ENCODE measurements around the gene AFG1L. TPM values are rescaled to one million over a fixed set of nuclear protein-coding genes. Genes with fewer than 3 reads are reported as not detected.

AFG1L gene
- total and polyA plus RNA-seq, 8 donors, result 1.2 to 4.7 (median 3.8) TPM

DNA sequence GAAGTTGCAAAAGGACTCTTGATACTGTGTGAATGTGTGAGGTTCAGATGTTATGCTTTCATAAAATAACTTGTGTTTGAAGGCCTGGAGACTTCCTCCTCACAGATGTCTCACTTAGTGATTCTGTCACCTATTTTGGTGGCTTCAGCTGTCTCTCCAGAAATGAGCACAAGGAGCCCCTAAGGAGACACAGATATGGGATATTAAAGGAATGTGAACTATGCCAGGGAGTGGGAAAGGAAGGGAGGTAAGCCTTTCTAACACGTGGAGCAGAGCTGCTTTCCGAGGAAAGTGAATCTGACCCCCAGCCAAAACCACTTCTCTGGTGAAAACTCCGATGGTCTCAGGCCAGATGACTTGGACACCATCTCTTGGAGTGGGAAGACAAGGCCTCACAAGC is 255.4 kb downstream of the AFG1L start:
- DNase-seq, result no peak
- Histone ChIP-seq H3K9me3 (no peaks in the 10 kb centered on the region), H3K27ac (no peak overlapping the region), H3K36me3 (no peaks in the 10 kb centered on the region), H3K4me1 (no peaks in the 10 kb centered on the region), H3K4me3 (no peak overlapping the region), H3K27me3 (no peaks in the 10 kb centered on the region)
- no peak for FAIRE-seq
- no peak for ATAC-seq
- 71 to 75% methylated on average over 3 of the region's 3 CpGs for WGBS, 2 donors
- intact Hi-C loops (cut with DNase I), result loop anchor here in 2 of 3 donors (10.0 kb wide), 1 partner anchor 235 kb away; no protein-coding TSS in a partner anchor
- no peak for TF ChIP-seq CTCF (IDR thresholded peaks at IDR 0.05)

DNA sequence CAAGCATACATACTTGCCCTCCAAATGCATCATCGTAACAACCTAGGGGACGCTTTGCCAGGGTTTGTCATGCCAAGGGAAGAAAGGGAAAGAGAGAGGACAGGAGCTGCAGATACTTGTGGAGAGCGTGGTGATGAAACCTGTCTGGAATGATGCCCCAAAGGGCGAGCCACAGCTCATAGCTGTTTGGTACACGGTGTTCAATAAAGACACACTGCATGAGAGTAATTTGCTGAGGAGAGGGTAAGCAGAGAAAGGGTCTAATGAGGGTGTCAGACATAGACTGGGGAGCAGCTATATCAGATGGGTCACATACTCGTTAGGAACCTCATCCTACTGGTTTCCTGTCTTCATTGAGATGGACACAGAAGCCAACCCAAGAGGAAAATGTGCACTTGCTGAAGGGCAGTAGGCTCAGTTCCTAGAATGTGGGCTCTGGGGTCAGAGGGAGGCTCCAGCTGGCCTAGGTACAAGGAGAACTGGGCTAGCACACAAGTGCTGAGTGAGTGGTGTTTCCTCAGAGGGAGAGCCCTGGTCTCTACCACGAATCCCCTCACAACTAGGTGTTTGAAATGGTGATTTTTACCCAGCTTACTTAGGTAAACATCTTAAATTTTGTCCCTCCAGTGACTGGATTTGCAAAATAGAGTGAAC is 260.7 kb downstream of the AFG1L start:
- WGBS, 2 donors, result 89 to 91% methylated on average over 7 of the region's 7 CpGs
- FAIRE-seq, result no peak

GRCh38 chr6:108556250-108556649 is 261.4 kb downstream of the AFG1L start:
- WGBS, 2 donors, result 96 to 98% methylated on average over 5 of the region's 5 CpGs
- no peak overlapping the region for H3K27ac ChIP-seq
- no peaks in the 10 kb centered on the region for H3K36me3 ChIP-seq
- no peak overlapping the region for H3K4me3 ChIP-seq
- H3K4me1 ChIP-seq, result peaks cover 0 to 6% (median 5%) of the 10 kb centered on the region in 3 donors
- FAIRE-seq, result no peak
- H3K9me3 ChIP-seq, result no peaks in the 10 kb centered on the region
- intact Hi-C loops (cut with DNase I), result loop anchor here in 2 of 3 donors (10.0 kb wide), 1 partner anchor 229 kb away; no protein-coding TSS in a partner anchor
- TF ChIP-seq CTCF (IDR thresholded peaks at IDR 0.05), result no peak
- ATAC-seq, result no peak
- no peak for DNase-seq
- no peaks in the 10 kb centered on the region for H3K27me3 ChIP-seq

More for the DNA sequence above, 260.7 kb downstream of the AFG1L start:
- Histone ChIP-seq H3K27ac (no peak overlapping the region), H3K4me1 (peaks cover 0 to 6% (median 5%) of the 10 kb centered on the region in 3 donors), H3K9me3 (no peaks in the 10 kb centered on the region), H3K4me3 (no peak overlapping the region), H3K27me3 (no peaks in the 10 kb centered on the region), H3K36me3 (no peaks in the 10 kb centered on the region)
- TF ChIP-seq CTCF (IDR thresholded peaks at IDR 0.05), result no peak
- intact Hi-C loops (cut with DNase I), result loop anchor here in 2 of 3 donors (10.0 kb wide), 1 partner anchor 229 kb away; no protein-coding TSS in a partner anchor
- DNase-seq (no peak), ATAC-seq (no peak)

GRCh38 chr6:108556866-108557493 is 262.1 kb downstream of the AFG1L start:
- intact Hi-C loops (cut with DNase I), result loop anchor here in 2 of 3 donors (10.0 kb wide), 1 partner anchor 228 kb away; no protein-coding TSS in a partner anchor

More at GRCh38 chr6:108556866-108557493, 262.1 kb downstream of the AFG1L start:
- peaks cover 0 to 6% (median 5%) of the 10 kb centered on the region in 3 donors for H3K4me1 ChIP-seq
- H3K4me3 ChIP-seq, result peak overlapping the region; percentile 46 to 97 (median 80)
- H3K27me3 ChIP-seq, result no peaks in the 10 kb centered on the region
- 43 to 46% methylated on average over 16 of the region's 16 CpGs for WGBS, 2 donors
- H3K9me3 ChIP-seq, result no peaks in the 10 kb centered on the region
- FAIRE-seq (no peak), DNase-seq (peak in 1 of 6 donors; percentile 25), ATAC-seq (no peak)
- peak overlapping the region; percentile 84 to 99 (median 96) for H3K27ac ChIP-seq
- no peaks in the 10 kb centered on the region for H3K36me3 ChIP-seq
- no peak for TF ChIP-seq CTCF (IDR thresholded peaks at IDR 0.05)

All from pancreas (tissue), 10 donors.